Measurements from ENCODE around the gene PIEZO1. TPM values are rescaled to one million over a fixed set of nuclear protein-coding genes. Genes with fewer than 3 reads are reported as not detected.

Gene PIEZO1
- total RNA-seq, 6 experiments from 2014 or later, result 238 to 293 (median 264) TPM

DNA sequence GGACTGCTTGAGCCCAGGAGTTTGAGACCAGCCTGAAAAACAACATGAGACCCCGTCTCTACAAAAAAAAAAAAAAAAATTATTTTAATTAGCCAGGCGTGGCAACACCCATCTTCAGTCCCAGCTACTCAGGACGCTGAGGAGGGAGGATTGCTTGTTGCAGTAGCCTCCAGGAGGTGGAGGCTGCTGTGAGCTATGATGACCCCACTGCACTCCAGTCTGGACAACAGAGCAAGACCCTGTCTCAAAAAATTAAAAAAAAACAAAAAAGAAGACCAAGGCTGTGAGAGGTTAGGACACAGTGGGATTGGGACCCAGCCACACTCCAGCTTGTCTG, 97.4 kb downstream of the PIEZO1 start:
- Mint-ChIP-seq H3K4me1 (ENCODE audit: low read depth) (0 out of 2 replicates have a peak, but pooled peaks cover 8% of the 10 kb centered on the region), H3K27ac (no peak overlapping the region), H3K9me3 (no peaks in the 10 kb centered on the region), H3K4me3 (no peak overlapping the region), H3K36me3 (ENCODE audit: low read depth) (no peaks in the 10 kb centered on the region), H3K27me3 (ENCODE audit: insufficient read depth) (peaks cover 31% of the 10 kb centered on the region)
- TF ChIP-seq CTCF (IDR thresholded peaks at IDR 0.05), result no peak
- no peak for DNase-seq

GRCh38 chr16:88687254-88687576, 97.8 kb downstream of the PIEZO1 start:
- 0 out of 2 replicates have a peak, but pooled peaks cover 9% of the 10 kb centered on the region for H3K4me1 Mint-ChIP-seq (ENCODE audit: low read depth)
- no peaks in the 10 kb centered on the region for H3K36me3 Mint-ChIP-seq (ENCODE audit: low read depth)
- no peak for DNase-seq
- no peak for TF ChIP-seq CTCF (IDR thresholded peaks at IDR 0.05)
- no peaks in the 10 kb centered on the region for H3K9me3 Mint-ChIP-seq
- no peak overlapping the region for H3K27ac Mint-ChIP-seq
- H3K4me3 Mint-ChIP-seq, result no peak overlapping the region
- peaks cover 32% of the 10 kb centered on the region for H3K27me3 Mint-ChIP-seq (ENCODE audit: insufficient read depth)

GRCh38 chr16:88686439-88687253, 98.4 kb downstream of the PIEZO1 start, which contains the start of gene SNAI3:
Gene SNAI3 (minus strand): TSS chr16:88686507. CDS start chr16:88686406, 101 bp downstream.
- Mint-ChIP-seq H3K9me3 (no peaks in the 10 kb centered on the region), H3K4me1 (ENCODE audit: low read depth) (0 out of 2 replicates have a peak, but pooled peaks cover 14% of the 10 kb centered on the region), H3K27ac (no peak within 1 kb of the TSS), H3K27me3 (ENCODE audit: insufficient read depth) (peaks cover 36% of the 10 kb centered on the region), H3K4me3 (peak within 1 kb of the TSS; percentile 28; the same call in 1 of the 2 replicates), H3K36me3 (ENCODE audit: low read depth) (no peaks in the 10 kb centered on the region)
- no peak for DNase-seq
- TF ChIP-seq CTCF (IDR thresholded peaks at IDR 0.05), result no peak

DNA sequence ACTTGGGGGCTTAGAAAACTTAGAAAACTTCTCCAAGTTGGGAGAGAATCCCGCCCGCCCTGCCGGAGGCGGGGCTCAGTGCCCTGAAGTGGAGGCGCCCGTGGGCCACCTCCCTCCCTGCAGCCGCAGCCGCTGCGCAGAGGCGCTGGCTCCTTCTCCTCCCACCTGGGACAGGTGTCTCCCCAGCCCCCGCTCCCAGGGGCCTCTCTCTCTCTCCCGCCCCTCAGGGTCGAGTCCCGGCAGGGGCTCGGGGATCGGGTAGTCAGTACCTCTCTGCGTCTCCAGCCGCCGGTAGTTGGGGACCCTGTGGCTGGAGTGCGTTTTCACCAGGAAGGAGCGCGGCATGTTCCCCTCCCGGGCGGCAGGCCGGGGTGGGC, 99.0 kb downstream of the PIEZO1 start:
- no peak for DNase-seq
- TF ChIP-seq CTCF (IDR thresholded peaks at IDR 0.05), result no peak
- Mint-ChIP-seq H3K36me3 (ENCODE audit: low read depth) (no peaks in the 10 kb centered on the region), H3K4me1 (ENCODE audit: low read depth) (0 out of 2 replicates have a peak, but pooled peaks cover 16% of the 10 kb centered on the region), H3K9me3 (no peaks in the 10 kb centered on the region), H3K27me3 (ENCODE audit: insufficient read depth) (peaks cover 36% of the 10 kb centered on the region), H3K27ac (no peak overlapping the region), H3K4me3 (peak overlapping the region; percentile 28; the same call in 1 of the 2 replicates)

- DNase-seq, result peak; percentile 71
- no peaks in the 10 kb centered on the region for H3K9me3 Mint-ChIP-seq
- H3K4me1 Mint-ChIP-seq (ENCODE audit: low read depth), result 0 out of 2 replicates have a peak, but pooled peaks cover 16% of the 10 kb centered on the region
- H3K27ac Mint-ChIP-seq, result no peak overlapping the region
- peak overlapping the region; percentile 28; the same call in 1 of the 2 replicates for H3K4me3 Mint-ChIP-seq
- H3K36me3 Mint-ChIP-seq (ENCODE audit: low read depth), result no peaks in the 10 kb centered on the region
- peak; percentile 93 for TF ChIP-seq CTCF (IDR thresholded peaks at IDR 0.05)
- H3K27me3 Mint-ChIP-seq (ENCODE audit: insufficient read depth), result peaks cover 31% of the 10 kb centered on the region
These were observed 99.6 kb downstream of the PIEZO1 start for GRCh38 chr16:88685156-88686061.
